HG03460 (cell line): ENCODE data around the gene COL19A1.
A peak's percentile ranks its signal among the peaks of the same experiment; 100 is the strongest.

Source experiments
- ATAC-seq: cut with Tn5 transposase; IDR thresholded peaks from one replicate; pipeline ENCODE4 v1.9.1; 2021; ENCODE audit not compliant: unreplicated experiment

The COL19A1 gene

GRCh38 chr6:70118670-70119069 is 252.3 kb downstream of the COL19A1 start:
- ATAC-seq: no peak

- no peak for ATAC-seq
Observed at GRCh38 chr6:70119218-70119835, 253.0 kb downstream of the COL19A1 start.

- ATAC-seq: no peak
Observed at GRCh38 chr6:70124443-70124842, 258.1 kb downstream of the COL19A1 start.

GRCh38 chr6:70124882-70125545 is 258.7 kb downstream of the COL19A1 start:
- no peak for ATAC-seq

- ATAC-seq: no peak
Observed at GRCh38 chr6:70125602-70126001, 259.2 kb downstream of the COL19A1 start.

- ATAC-seq: no peak
Observed at GRCh38 chr6:70129341-70129740, 263.0 kb downstream of the COL19A1 start.

GRCh38 chr6:70130865-70131264 is 264.5 kb downstream of the COL19A1 start:
- ATAC-seq: no peak

GRCh38 chr6:70131528-70131927 is 265.2 kb downstream of the COL19A1 start:
- peak; percentile 90 for ATAC-seq

- no peak for ATAC-seq
Observed at GRCh38 chr6:70133246-70133645, 266.9 kb downstream of the COL19A1 start.

- no peak for ATAC-seq
Observed at GRCh38 chr6:70134542-70134941, 268.2 kb downstream of the COL19A1 start.

GRCh38 chr6:70135219-70136160 is 269.1 kb downstream of the COL19A1 start:
- no peak for ATAC-seq

GRCh38 chr6:70136996-70137395 is 270.6 kb downstream of the COL19A1 start:
- no peak for ATAC-seq

GRCh38 chr6:70140496-70140895 is 274.1 kb downstream of the COL19A1 start:
- no peak for ATAC-seq

- no peak for ATAC-seq
Observed at GRCh38 chr6:70142034-70142433, 275.7 kb downstream of the COL19A1 start.

- ATAC-seq: no peak
Observed at GRCh38 chr6:70145178-70145577, 278.8 kb downstream of the COL19A1 start.

- ATAC-seq: no peak
Observed at GRCh38 chr6:70149209-70149788, 282.9 kb downstream of the COL19A1 start.

GRCh38 chr6:70150521-70150920 is 284.2 kb downstream of the COL19A1 start:
- ATAC-seq: no peak

GRCh38 chr6:70151616-70152015 is 285.3 kb downstream of the COL19A1 start:
- ATAC-seq: no peak

GRCh38 chr6:70152786-70153185 is 286.4 kb downstream of the COL19A1 start:
- no peak for ATAC-seq

- no peak for ATAC-seq
Observed at GRCh38 chr6:70157086-70157485, 290.7 kb downstream of the COL19A1 start.

GRCh38 chr6:70160276-70160675 is 293.9 kb downstream of the COL19A1 start:
- no peak for ATAC-seq
